Calu3 (cell line): ENCODE results near the gene FLT3LG. TPM values are rescaled to one million over a fixed set of nuclear protein-coding genes. Genes with fewer than 3 reads are reported as not detected.
"Not testable (repeated sequence)": the region's sequence is repeated elsewhere in the genome, so short reads cannot be mapped to it uniquely, and the experiment has no call there.

ENCODE experiments used
- BruUV-seq: library from RNA; stranded (reverse); fragments of 400-500 nt; replicated peaks from 2 replicates; lab custom pipeline; 2021; lab: Mats Ljungman, UMichigan
- CTCF ChIA-PET: fragments of 300-600 bp; sonication (Branson Sonifier 250); formaldehyde crosslinking; loops from one replicate; lab custom pipeline; 2022; ENCODE audit warnings: antibody characterized with exemption; lab: Charles Lee
- DNase-seq: peaks from one replicate; pipeline ENCODE4 v3.0.0; 2022
- H3K27ac Mint-ChIP-seq: one replicate; pipeline ENCODE4 v1.8.0; 2022; ENCODE audit warnings: mixed read lengths; ENCODE audit not compliant: unreplicated experiment
- H3K27me3 Mint-ChIP-seq: one replicate; pipeline ENCODE4 v1.8.0; 2022; ENCODE audit warnings: mixed read lengths; ENCODE audit not compliant: unreplicated experiment
- H3K36me3 Mint-ChIP-seq: one replicate; pipeline ENCODE4 v1.8.0; 2022; ENCODE audit warnings: mild to moderate bottlenecking, moderate library complexity, mixed read lengths; ENCODE audit not compliant: insufficient read depth, unreplicated experiment
- H3K4me1 Mint-ChIP-seq: one replicate; pipeline ENCODE4 v1.8.0; 2022; ENCODE audit warnings: mild to moderate bottlenecking, low read depth, mixed read lengths; ENCODE audit not compliant: unreplicated experiment
- H3K4me3 Mint-ChIP-seq: one replicate; pipeline ENCODE4 v1.8.0; 2022; ENCODE audit warnings: mild to moderate bottlenecking, low read depth, moderate library complexity, mixed read lengths; ENCODE audit not compliant: unreplicated experiment
- H3K9me3 Mint-ChIP-seq: one replicate; pipeline ENCODE4 v1.8.0; 2022; ENCODE audit warnings: low read depth, mixed read lengths; ENCODE audit not compliant: unreplicated experiment
- CTCF ChIP-seq: fragments of 200-600 bp; IDR thresholded peaks from one replicate; pipeline ENCODE4 v1.8.0; 2022; ENCODE audit warnings: antibody characterized with exemption; ENCODE audit not compliant: unreplicated experiment
- intact Hi-C: fragments of 100-400 bp; cut with micrococcal nuclease; formaldehyde crosslinking; loops from one replicate; pipeline ENCODE4 v1.10.0; 2022; ENCODE audit not compliant: unreplicated experiment
- total RNA-seq: library from RNA; stranded (reverse); gene quantifications from 2 replicates; pipeline ENCODE4 v1.2.3, GENCODE V29; 2022

The FLT3LG gene
- total RNA-seq, 1 experiment from 2014 or later: 4.8 TPM

GRCh38 chr19:49456326-49456725, 17.7 kb upstream of the FLT3LG start:
- BruUV-seq: no TSS peak
- CTCF ChIA-PET: no interaction called here
- H3K27me3 Mint-ChIP-seq: no peaks in the 10 kb centered on the region
- no peak for DNase-seq
- intact Hi-C loops: no loop called here
- no peaks in the 10 kb centered on the region for H3K9me3 Mint-ChIP-seq
- peaks cover 28% of the 10 kb centered on the region for H3K36me3 Mint-ChIP-seq
- no peak overlapping the region for H3K4me3 Mint-ChIP-seq
- no peak for TF ChIP-seq CTCF
- H3K27ac Mint-ChIP-seq: no peak overlapping the region
- no peaks in the 10 kb centered on the region for H3K4me1 Mint-ChIP-seq

DNA sequence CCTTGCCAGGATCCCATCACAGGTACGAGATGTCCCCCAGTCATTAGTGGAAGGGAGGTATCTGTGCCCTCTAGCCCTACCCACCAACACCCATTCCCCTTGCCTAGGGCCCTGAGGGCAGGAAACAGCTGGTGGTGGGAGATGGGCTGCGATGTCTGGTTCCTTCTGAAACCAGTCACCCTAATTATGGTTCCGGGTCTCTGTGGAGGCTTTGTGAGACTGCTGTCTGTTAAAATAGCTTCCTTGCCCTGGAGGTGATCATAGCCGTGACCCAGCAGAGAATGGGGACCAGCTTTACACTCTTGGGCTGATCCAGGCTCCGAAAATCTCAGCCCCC, 15.5 kb upstream of the FLT3LG start:
- H3K27me3 Mint-ChIP-seq: no peaks in the 10 kb centered on the region
- BruUV-seq: no TSS peak
- no peak overlapping the region for H3K4me3 Mint-ChIP-seq
- no peak for DNase-seq
- H3K4me1 Mint-ChIP-seq: no peaks in the 10 kb centered on the region
- H3K36me3 Mint-ChIP-seq: peaks cover 8% of the 10 kb centered on the region
- TF ChIP-seq CTCF: no peak
- CTCF ChIA-PET: no interaction called here
- no peaks in the 10 kb centered on the region for H3K9me3 Mint-ChIP-seq
- no peak overlapping the region for H3K27ac Mint-ChIP-seq
- intact Hi-C loops: no loop called here

- Mint-ChIP-seq H3K4me3 (no peak overlapping the region), H3K36me3 (no peaks in the 10 kb centered on the region), H3K9me3 (no peaks in the 10 kb centered on the region), H3K27ac (no peak overlapping the region), H3K27me3 (no peaks in the 10 kb centered on the region), H3K4me1 (no peaks in the 10 kb centered on the region)
- CTCF ChIA-PET: no interaction called here
- DNase-seq: no peak
- no TSS peak for BruUV-seq
- no peak for TF ChIP-seq CTCF
- intact Hi-C loops: no loop called here
Measured at GRCh38 chr19:49459388-49459787, 14.6 kb upstream of the FLT3LG start.

DNA sequence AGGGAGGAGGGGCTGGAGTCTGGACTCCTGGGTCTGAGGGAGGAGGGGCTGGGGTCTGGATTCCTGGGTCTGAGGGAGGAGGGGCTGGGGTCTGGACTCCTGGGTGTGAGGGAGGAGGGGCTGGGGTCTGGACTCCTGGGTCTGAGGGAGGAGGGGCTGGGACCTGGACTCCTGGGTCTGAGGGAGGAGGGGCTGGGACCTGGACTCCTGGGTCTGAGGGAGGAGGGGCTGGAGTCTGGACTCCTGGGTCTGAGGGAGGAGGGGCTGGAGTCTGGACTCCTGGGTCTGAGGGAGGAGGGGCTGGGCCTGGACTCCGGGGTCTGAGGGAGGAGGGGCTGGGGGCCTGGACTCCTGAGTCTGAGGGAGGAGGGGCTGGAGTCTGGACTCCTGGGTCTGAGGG, 12.9 kb upstream of the FLT3LG start:
- H3K4me1 Mint-ChIP-seq, H3K27me3 Mint-ChIP-seq, DNase-seq, BruUV-seq, intact Hi-C loops, CTCF ChIA-PET, H3K4me3 Mint-ChIP-seq, H3K9me3 Mint-ChIP-seq, H3K27ac Mint-ChIP-seq, H3K36me3 Mint-ChIP-seq: not testable (repeated sequence)

DNA sequence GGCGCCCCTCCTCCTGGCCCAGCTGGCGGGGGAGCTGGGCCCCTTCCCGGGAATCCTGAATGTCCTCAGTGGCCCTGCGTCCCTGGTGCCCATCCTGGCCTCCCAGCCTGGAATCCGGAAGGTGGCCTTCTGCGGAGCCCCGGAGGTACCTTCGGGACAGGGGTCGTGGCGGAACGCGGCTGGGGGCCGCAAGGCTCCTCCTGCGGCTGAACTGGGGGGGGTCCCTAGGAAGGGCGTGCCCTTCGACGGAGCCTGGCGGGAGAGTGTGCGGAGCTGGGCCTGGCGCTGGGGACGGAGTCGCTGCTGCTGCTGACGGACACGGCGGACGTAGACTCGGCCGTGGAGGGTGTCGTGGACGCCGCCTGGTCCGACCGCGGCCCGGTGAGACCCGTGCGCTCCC, 12.4 kb upstream of the FLT3LG start:
- intact Hi-C loops: no loop called here
- CTCF ChIA-PET: no interaction called here
- DNase-seq: no peak
- Mint-ChIP-seq H3K9me3 (no peaks in the 10 kb centered on the region), H3K27me3 (no peaks in the 10 kb centered on the region), H3K4me3 (no peak overlapping the region), H3K27ac (no peak overlapping the region), H3K4me1 (no peaks in the 10 kb centered on the region), H3K36me3 (peaks cover 5% of the 10 kb centered on the region)
- no TSS peak for BruUV-seq
- TF ChIP-seq CTCF: no peak
